SU-DHL-6 (cell line): ENCODE measurements around the gene LALBA.
"Not testable (repeated sequence)": the region's sequence is repeated elsewhere in the genome, so short reads cannot be mapped to it uniquely, and the experiment has no call there.

Experiments used
- CTCF ChIP-seq: fragments of 200-600 bp; sonication (generic); IDR thresholded peaks from one replicate; pipeline ENCODE4 v1.5.1; 2017; ENCODE audit warnings: antibody characterized with exemption, mild to moderate bottlenecking, low read length, moderate library complexity; ENCODE audit not compliant: insufficient read depth, poor library complexity, severe bottlenecking
- EZH2phosphoT487 ChIP-seq: fragments of 200-600 bp; sonication (generic), shearing (Covaris generic); conservative IDR thresholded peaks from 2 replicates; pipeline ENCODE4 v1.6.1; 2018; ENCODE audit warnings: mild to moderate bottlenecking, antibody characterized with exemption, low read length, moderate library complexity, mixed read lengths

- not testable (repeated sequence) for TF ChIP-seq CTCF, EZH2phosphoT487
Measured at GRCh38 chr12:48547012-48547411, 22.8 kb downstream of the LALBA start.
